HL-60 (cell line): ENCODE data around the gene ACP4.

Source experiments
- CTCF ChIP-seq: IDR thresholded peaks from one replicate; pipeline ENCODE4 v1.5.1; 2011; ENCODE audit warnings: low read length, control low read depth, inconsistent platforms; ENCODE audit not compliant: insufficient read depth
- POLR2AphosphoS5 ChIP-seq: IDR thresholded peaks from 2 replicates; pipeline ENCODE4 v1.6.1; 2012; ENCODE audit warnings: low read depth
- REST ChIP-seq: IDR thresholded peaks from 2 replicates; pipeline ENCODE4 v1.6.1; 2012; ENCODE audit warnings: low read depth; ENCODE audit not compliant: insufficient replicate concordance

GRCh38 chr19:50808856-50809255 is 18.6 kb downstream of the ACP4 start:
- TF ChIP-seq CTCF (no peak), REST (no peak), POLR2AphosphoS5 (no peak)
